ENCODE measurements around the gene ABHD8. TPM values are rescaled to one million over a fixed set of nuclear protein-coding genes. Genes with fewer than 3 reads are reported as not detected.
"Not testable (repeated sequence)": the region's sequence is repeated elsewhere in the genome, so short reads cannot be mapped to it uniquely, and the experiment has no call there.

Gene ABHD8
- total and polyA plus RNA-seq, 2 donors from 2014 or later, result 9.6 to 20.0 TPM

- no peak for FAIRE-seq
- H3K27ac ChIP-seq (ENCODE audit: low read depth in 2 of 2, low read length in 2 of 2), result no peak overlapping the region
- no peak for TF ChIP-seq CTCF (IDR thresholded peaks at IDR 0.05; ENCODE audit: borderline replicate concordance, extremely low read depth, insufficient read depth)
- no peak for DNase-seq
- H3K4me3 ChIP-seq (ENCODE audit: low read length in 3 of 3), result no peak overlapping the region
- no peak overlapping the region for H3K9ac ChIP-seq (ENCODE audit: low read length in 3 of 3)
- no peaks in the 10 kb centered on the region for H3K36me3 ChIP-seq (ENCODE audit: control insufficient read depth in 2 of 3, insufficient read depth in 3 of 3, low read length in 3 of 3)
- no peaks in the 10 kb centered on the region for H3K4me1 ChIP-seq (ENCODE audit: control insufficient read depth in 2 of 3, insufficient read depth in 2 of 3, low read depth in 1 of 3, low read length in 3 of 3)
- intact Hi-C loops (cut with DNase I), result no loop called here
- H3K9me3 ChIP-seq (ENCODE audit: control insufficient read depth in 2 of 3, insufficient read depth in 1 of 3, low read length in 3 of 3), result no peaks in the 10 kb centered on the region
- H3K27me3 ChIP-seq (ENCODE audit: control insufficient read depth, insufficient read depth, low read length), result no peaks in the 10 kb centered on the region
Observed at GRCh38 chr19:17296273-17296672, 7.0 kb downstream of the ABHD8 start.

GRCh38 chr19:17295551-17295950 is 7.7 kb downstream of the ABHD8 start:
- H3K36me3 ChIP-seq (ENCODE audit: control insufficient read depth in 2 of 3, insufficient read depth in 3 of 3, low read length in 3 of 3); DNase-seq; H3K4me1 ChIP-seq (ENCODE audit: control insufficient read depth in 2 of 3, insufficient read depth in 2 of 3, low read depth in 1 of 3, low read length in 3 of 3); H3K9me3 ChIP-seq (ENCODE audit: control insufficient read depth in 2 of 3, insufficient read depth in 1 of 3, low read length in 3 of 3); intact Hi-C loops (cut with DNase I); H3K27me3 ChIP-seq (ENCODE audit: control insufficient read depth, insufficient read depth, low read length); H3K27ac ChIP-seq (ENCODE audit: low read depth in 2 of 2, low read length in 2 of 2); FAIRE-seq; H3K4me3 ChIP-seq (ENCODE audit: low read length in 3 of 3); H3K9ac ChIP-seq (ENCODE audit: low read length in 3 of 3): not testable (repeated sequence)

GRCh38 chr19:17294051-17294891 is 9.0 kb downstream of the ABHD8 start:
- TF ChIP-seq CTCF (IDR thresholded peaks at IDR 0.05; ENCODE audit: borderline replicate concordance, extremely low read depth, insufficient read depth), result no peak
- no peaks in the 10 kb centered on the region for H3K9me3 ChIP-seq (ENCODE audit: control insufficient read depth in 2 of 3, insufficient read depth in 1 of 3, low read length in 3 of 3)
- no peaks in the 10 kb centered on the region for H3K36me3 ChIP-seq (ENCODE audit: control insufficient read depth in 2 of 3, insufficient read depth in 3 of 3, low read length in 3 of 3)
- H3K9ac ChIP-seq (ENCODE audit: low read length in 3 of 3), result no peak overlapping the region
- no peak overlapping the region for H3K4me3 ChIP-seq (ENCODE audit: low read length in 3 of 3)
- no peaks in the 10 kb centered on the region for H3K4me1 ChIP-seq (ENCODE audit: control insufficient read depth in 2 of 3, insufficient read depth in 2 of 3, low read depth in 1 of 3, low read length in 3 of 3)
- intact Hi-C loops (cut with DNase I), result no loop called here
- peak in 1 of 5 donors; percentile 72 for DNase-seq
- H3K27ac ChIP-seq (ENCODE audit: low read depth in 2 of 2, low read length in 2 of 2), result no peak overlapping the region
- FAIRE-seq, result no peak
- H3K27me3 ChIP-seq (ENCODE audit: control insufficient read depth, insufficient read depth, low read length), result no peaks in the 10 kb centered on the region

GRCh38 chr19:17293605-17294004 is 9.6 kb downstream of the ABHD8 start:
- no peak overlapping the region for H3K4me3 ChIP-seq (ENCODE audit: low read length in 3 of 3)
- no peak for DNase-seq
- H3K27ac ChIP-seq (ENCODE audit: low read depth in 2 of 2, low read length in 2 of 2), result no peak overlapping the region
- intact Hi-C loops (cut with DNase I), result no loop called here
- H3K9me3 ChIP-seq (ENCODE audit: control insufficient read depth in 2 of 3, insufficient read depth in 1 of 3, low read length in 3 of 3), result no peaks in the 10 kb centered on the region
- no peak overlapping the region for H3K9ac ChIP-seq (ENCODE audit: low read length in 3 of 3)
- no peak for TF ChIP-seq CTCF (IDR thresholded peaks at IDR 0.05; ENCODE audit: borderline replicate concordance, extremely low read depth, insufficient read depth)
- H3K36me3 ChIP-seq (ENCODE audit: control insufficient read depth in 2 of 3, insufficient read depth in 3 of 3, low read length in 3 of 3), result no peaks in the 10 kb centered on the region
- no peak for FAIRE-seq
- no peaks in the 10 kb centered on the region for H3K4me1 ChIP-seq (ENCODE audit: control insufficient read depth in 2 of 3, insufficient read depth in 2 of 3, low read depth in 1 of 3, low read length in 3 of 3)
- H3K27me3 ChIP-seq (ENCODE audit: control insufficient read depth, insufficient read depth, low read length), result no peaks in the 10 kb centered on the region

Data from kidney (tissue), 14 donors.